ENCODE data around the gene HOXA4. TPM values are rescaled to one million over a fixed set of nuclear protein-coding genes. Genes with fewer than 3 reads are reported as not detected.

The HOXA4 gene
- total RNA-seq, 2 donors from 2014 or later = 0.59 to 1.2 TPM

GRCh38 chr7:27080844-27081436 is 49.6 kb downstream of the HOXA4 start:
- Histone ChIP-seq H3K9me3 (no peaks in the 10 kb centered on the region), H3K27ac (no peak overlapping the region), H3K4me3 (no peak overlapping the region), H3K36me3 (no peaks in the 10 kb centered on the region), H3K27me3 (no peaks in the 10 kb centered on the region), H3K4me1 (no peaks in the 10 kb centered on the region)
- no peak for TF ChIP-seq CTCF (IDR thresholded peaks at IDR 0.05)
- DNase-seq (ENCODE audit: low spot score) = no peak

GRCh38 chr7:27079234-27079975 is 51.2 kb downstream of the HOXA4 start:
- TF ChIP-seq CTCF (IDR thresholded peaks at IDR 0.05) = no peak
- no peak overlapping the region for H3K4me3 ChIP-seq
- no peaks in the 10 kb centered on the region for H3K27me3 ChIP-seq
- H3K27ac ChIP-seq = no peak overlapping the region
- DNase-seq (ENCODE audit: low spot score) = no peak
- no peaks in the 10 kb centered on the region for H3K36me3 ChIP-seq
- H3K4me1 ChIP-seq = no peaks in the 10 kb centered on the region
- peaks cover 0 to 6% of the 10 kb centered on the region in 2 donors for H3K9me3 ChIP-seq

GRCh38 chr7:27078616-27079233 is 51.8 kb downstream of the HOXA4 start:
- TF ChIP-seq CTCF (IDR thresholded peaks at IDR 0.05) = no peak
- Histone ChIP-seq H3K4me1 (no peaks in the 10 kb centered on the region), H3K36me3 (no peaks in the 10 kb centered on the region), H3K27ac (no peak overlapping the region), H3K4me3 (no peak overlapping the region), H3K9me3 (peaks cover 0 to 6% of the 10 kb centered on the region in 2 donors), H3K27me3 (no peaks in the 10 kb centered on the region)
- DNase-seq (ENCODE audit: low spot score) = no peak

MicroRNA genes within 50 kb of the gene (microRNA counts, 767-probe panel; counts per million panel counts)
- 0 to 1,767 counts per million in 2 donors for microRNA hsa-miR-196b-5p

Small RNA genes within 50 kb of the gene (microRNA-seq; reads per million reads assigned to microRNA genes)
- gene MIR196B (ENCODE audit: borderline number of aligned reads in 2 of 2, borderline replicate concordance in 1 of 2) = 31.2 to 36.1 reads per million in 2 donors

Other genes starting within 250 kb of the HOXA4 start
- gene HOXA1, start 34.8 kb downstream of the HOXA4 start, total RNA-seq = under 1 TPM in 1 of 2 donors, not detected in 1; 0.20 TPM
- gene HOXA2, start 28.1 kb downstream of the HOXA4 start, total RNA-seq = under 1 TPM; 0.16 to 0.33 TPM
- gene HOXA5, start 12.9 kb upstream of the HOXA4 start, total RNA-seq = under 1 TPM; 0.24 to 0.96 TPM
- not detected for gene HOXA6, start 17.0 kb upstream of the HOXA4 start, total RNA-seq
- gene HOXA3, start 21.8 kb upstream of the HOXA4 start, total RNA-seq = under 1 TPM; 0.28 to 0.30 TPM
- not detected for gene HOXA7, start 25.9 kb upstream of the HOXA4 start, total RNA-seq
- not detected for gene HOXA9, start 34.8 kb upstream of the HOXA4 start, total RNA-seq
- not detected for gene HOXA10, start 43.6 kb upstream of the HOXA4 start, total RNA-seq
- gene HOXA11, start 54.5 kb upstream of the HOXA4 start, total RNA-seq = not detected
- gene HOXA13, start 69.3 kb upstream of the HOXA4 start, total RNA-seq = not detected
- gene EVX1, start 112.0 kb upstream of the HOXA4 start, total RNA-seq = not detected